Astrocyte (in vitro differentiated cells and primary cell): ENCODE data around the gene PAPOLB.

ENCODE experiments used
- CTCF ChIP-seq: IDR thresholded peaks from 2 replicates; pipeline ENCODE4 v1.5.1; 2011; ENCODE audit warnings: low read depth, mild to moderate bottlenecking, inconsistent platforms, low read length, moderate library complexity; ENCODE audit not compliant: insufficient read depth
- EZH2 ChIP-seq: IDR thresholded peaks from 2 replicates; pipeline ENCODE4 v1.6.1; 2012; ENCODE audit warnings: mild to moderate bottlenecking, low read length, inconsistent platforms; ENCODE audit not compliant: insufficient read depth

- no peak for TF ChIP-seq CTCF
- no peak for TF ChIP-seq EZH2
Observed at GRCh38 chr7:4831723-4832495, 29.9 kb downstream of the PAPOLB start.
